ENCODE data around the gene MACROD2.

Gene MACROD2

DNA sequence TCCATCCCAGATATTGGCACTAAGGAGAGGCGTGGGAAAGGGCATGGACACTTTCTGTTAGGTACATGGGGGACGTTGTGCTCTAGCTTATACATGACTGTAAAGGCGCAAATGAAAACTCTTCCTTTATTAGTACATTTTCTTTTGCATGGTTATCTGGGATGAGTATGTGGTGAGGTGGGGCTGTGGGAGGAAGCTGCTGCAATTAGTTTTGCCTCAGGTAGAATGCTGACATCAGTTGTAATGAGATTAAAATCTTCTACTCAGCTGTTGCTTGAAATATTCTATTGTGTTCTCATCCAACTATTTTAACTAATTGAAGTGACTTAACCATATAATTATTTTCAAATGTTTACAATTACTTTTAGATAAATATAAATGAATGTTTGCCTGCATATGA is 560.4 kb downstream of the MACROD2 start:
- TF ChIP-seq, protein P1, sequence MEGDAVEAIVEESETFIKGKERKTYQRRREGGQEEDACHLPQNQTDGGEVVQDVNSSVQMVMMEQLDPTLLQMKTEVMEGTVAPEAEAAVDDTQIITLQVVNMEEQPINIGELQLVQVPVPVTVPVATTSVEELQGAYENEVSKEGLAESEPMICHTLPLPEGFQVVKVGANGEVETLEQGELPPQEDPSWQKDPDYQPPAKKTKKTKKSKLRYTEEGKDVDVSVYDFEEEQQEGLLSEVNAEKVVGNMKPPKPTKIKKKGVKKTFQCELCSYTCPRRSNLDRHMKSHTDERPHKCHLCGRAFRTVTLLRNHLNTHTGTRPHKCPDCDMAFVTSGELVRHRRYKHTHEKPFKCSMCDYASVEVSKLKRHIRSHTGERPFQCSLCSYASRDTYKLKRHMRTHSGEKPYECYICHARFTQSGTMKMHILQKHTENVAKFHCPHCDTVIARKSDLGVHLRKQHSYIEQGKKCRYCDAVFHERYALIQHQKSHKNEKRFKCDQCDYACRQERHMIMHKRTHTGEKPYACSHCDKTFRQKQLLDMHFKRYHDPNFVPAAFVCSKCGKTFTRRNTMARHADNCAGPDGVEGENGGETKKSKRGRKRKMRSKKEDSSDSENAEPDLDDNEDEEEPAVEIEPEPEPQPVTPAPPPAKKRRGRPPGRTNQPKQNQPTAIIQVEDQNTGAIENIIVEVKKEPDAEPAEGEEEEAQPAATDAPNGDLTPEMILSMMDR (IDR thresholded peaks at IDR 0.05; ENCODE audit: control insufficient read depth, insufficient read depth, low read depth, low read length, missing control alignments), result no peak
- H3K4me3 ChIP-seq (ENCODE audit: control insufficient read depth, low read depth, low read length), result no peak overlapping the region
- no peak for DNase-seq (ENCODE audit: low read depth)

DNA sequence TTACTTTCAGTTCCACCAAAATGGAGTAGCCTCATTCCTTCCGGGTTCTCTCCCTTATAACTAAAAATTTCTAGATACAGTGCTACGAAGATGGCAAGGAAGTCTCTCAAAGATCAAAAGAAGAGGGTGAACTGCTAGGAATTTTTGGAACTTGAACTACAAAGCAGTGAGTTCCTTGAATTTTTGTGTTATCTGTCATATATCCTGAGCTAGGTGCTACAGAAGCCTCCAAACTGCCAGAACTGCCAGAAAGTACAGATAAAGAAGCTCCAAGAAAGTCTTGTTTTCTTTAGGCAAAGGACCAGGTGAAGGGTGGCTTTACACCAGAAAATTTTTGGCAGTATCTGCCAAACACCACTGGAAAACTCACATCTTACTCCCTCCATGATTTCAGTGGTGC is 560.9 kb downstream of the MACROD2 start:
- no peak for DNase-seq (ENCODE audit: low read depth)
- no peak overlapping the region for H3K4me3 ChIP-seq (ENCODE audit: control insufficient read depth, low read depth, low read length)
- TF ChIP-seq, protein P1 (IDR thresholded peaks at IDR 0.05; ENCODE audit: control insufficient read depth, insufficient read depth, low read depth, low read length, missing control alignments), result no peak

DNA sequence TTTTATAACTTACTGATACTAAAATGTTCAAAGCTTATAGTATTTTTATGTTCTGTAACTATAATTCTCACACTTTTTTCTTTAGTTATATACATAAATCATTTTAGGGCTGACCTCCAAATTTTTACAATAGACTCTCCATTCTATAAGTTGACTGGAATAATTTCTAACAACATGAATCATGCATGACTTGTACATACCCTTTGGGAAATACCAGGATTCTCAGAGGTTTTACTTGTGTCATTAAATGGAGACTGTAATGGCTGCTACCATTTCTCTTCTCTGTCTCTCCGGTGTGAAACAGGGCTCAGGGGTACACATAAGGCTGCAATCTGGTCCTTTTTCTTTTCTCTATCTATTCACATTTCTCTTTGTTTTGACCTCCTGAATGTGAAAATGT is 564.3 kb downstream of the MACROD2 start:
- DNase-seq (ENCODE audit: low read depth), result no peak
- TF ChIP-seq, protein P1 (IDR thresholded peaks at IDR 0.05; ENCODE audit: control insufficient read depth, insufficient read depth, low read depth, low read length, missing control alignments), result no peak
- no peak overlapping the region for H3K4me3 ChIP-seq (ENCODE audit: control insufficient read depth, low read depth, low read length)

GRCh38 chr20:14561741-14562221 is 566.5 kb downstream of the MACROD2 start:
- H3K4me3 ChIP-seq (ENCODE audit: control insufficient read depth, low read depth, low read length), result no peak overlapping the region
- TF ChIP-seq, protein P1 (IDR thresholded peaks at IDR 0.05; ENCODE audit: control insufficient read depth, insufficient read depth, low read depth, low read length, missing control alignments), result no peak
- no peak for DNase-seq (ENCODE audit: low read depth)

- no peak overlapping the region for H3K4me3 ChIP-seq (ENCODE audit: control insufficient read depth, low read depth, low read length)
- TF ChIP-seq, protein P1 (IDR thresholded peaks at IDR 0.05; ENCODE audit: control insufficient read depth, insufficient read depth, low read depth, low read length, missing control alignments), result no peak
- DNase-seq (ENCODE audit: low read depth), result no peak
These were observed 567.7 kb downstream of the MACROD2 start for GRCh38 chr20:14562981-14563380.

DNA sequence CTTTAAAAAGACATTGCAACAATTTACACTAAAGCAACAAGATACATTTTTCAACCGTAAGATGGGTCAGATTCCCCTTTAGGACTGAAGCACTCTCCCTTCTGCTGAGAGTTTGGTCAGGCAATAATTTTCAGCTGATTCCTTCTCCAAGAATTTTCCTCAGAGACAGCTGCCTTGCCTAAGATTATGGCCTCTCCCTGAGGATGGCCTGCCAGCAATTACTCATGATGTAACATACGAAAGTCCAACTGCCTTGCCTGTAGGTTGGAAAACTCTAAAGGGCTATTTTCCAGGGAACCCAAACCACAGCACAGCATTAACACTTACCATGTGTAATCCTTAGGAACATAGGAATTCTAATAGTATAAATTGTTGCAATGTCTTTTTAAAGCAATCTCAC is 571.2 kb downstream of the MACROD2 start:
- H3K4me3 ChIP-seq (ENCODE audit: control insufficient read depth, low read depth, low read length), result no peak overlapping the region
- TF ChIP-seq, protein P1 (IDR thresholded peaks at IDR 0.05; ENCODE audit: control insufficient read depth, insufficient read depth, low read depth, low read length, missing control alignments), result no peak
- no peak for DNase-seq (ENCODE audit: low read depth)

- H3K4me3 ChIP-seq (ENCODE audit: control insufficient read depth, low read depth, low read length), result no peak overlapping the region
- no peak for DNase-seq (ENCODE audit: low read depth)
- TF ChIP-seq, protein P1 (IDR thresholded peaks at IDR 0.05; ENCODE audit: control insufficient read depth, insufficient read depth, low read depth, low read length, missing control alignments), result no peak
These were observed 572.9 kb downstream of the MACROD2 start for GRCh38 chr20:14568225-14568624.
